Loucy (cell line): ENCODE measurements around the gene PRKX.

Source experiments
- EZH2phosphoT487 ChIP-seq: fragments of 200-600 bp; IDR thresholded peaks from 2 replicates; pipeline ENCODE4 v1.6.1; 2018; ENCODE audit warnings: antibody characterized with exemption, mild to moderate bottlenecking, moderate library complexity, borderline replicate concordance
- TF ChIP-seq, protein P1 (sequence below): fragments of 200-600 bp; sonication (generic); conservative IDR thresholded peaks from 2 replicates; pipeline ENCODE4 v1.5.1; 2014; ENCODE audit warnings: mild to moderate bottlenecking, antibody characterized with exemption, low read length

- TF ChIP-seq, protein P1, sequence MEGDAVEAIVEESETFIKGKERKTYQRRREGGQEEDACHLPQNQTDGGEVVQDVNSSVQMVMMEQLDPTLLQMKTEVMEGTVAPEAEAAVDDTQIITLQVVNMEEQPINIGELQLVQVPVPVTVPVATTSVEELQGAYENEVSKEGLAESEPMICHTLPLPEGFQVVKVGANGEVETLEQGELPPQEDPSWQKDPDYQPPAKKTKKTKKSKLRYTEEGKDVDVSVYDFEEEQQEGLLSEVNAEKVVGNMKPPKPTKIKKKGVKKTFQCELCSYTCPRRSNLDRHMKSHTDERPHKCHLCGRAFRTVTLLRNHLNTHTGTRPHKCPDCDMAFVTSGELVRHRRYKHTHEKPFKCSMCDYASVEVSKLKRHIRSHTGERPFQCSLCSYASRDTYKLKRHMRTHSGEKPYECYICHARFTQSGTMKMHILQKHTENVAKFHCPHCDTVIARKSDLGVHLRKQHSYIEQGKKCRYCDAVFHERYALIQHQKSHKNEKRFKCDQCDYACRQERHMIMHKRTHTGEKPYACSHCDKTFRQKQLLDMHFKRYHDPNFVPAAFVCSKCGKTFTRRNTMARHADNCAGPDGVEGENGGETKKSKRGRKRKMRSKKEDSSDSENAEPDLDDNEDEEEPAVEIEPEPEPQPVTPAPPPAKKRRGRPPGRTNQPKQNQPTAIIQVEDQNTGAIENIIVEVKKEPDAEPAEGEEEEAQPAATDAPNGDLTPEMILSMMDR = no peak
- TF ChIP-seq EZH2phosphoT487 = no peak
These were observed 58.3 kb downstream of the PRKX start for GRCh38 chrX:3655181-3655580.
